Endothelial cell of umbilical vein (primary cell): ENCODE data around the gene TOMM7.

Experiments used
- EZH2 ChIP-seq: IDR thresholded peaks from 2 replicates; pipeline ENCODE4 v1.6.1; 2012; ENCODE audit warnings: borderline replicate concordance, low read depth, mild to moderate bottlenecking, moderate library complexity, low read length, inconsistent platforms; ENCODE audit not compliant: severe bottlenecking
- FOS ChIP-seq: IDR thresholded peaks from 2 replicates; pipeline ENCODE4 v1.6.1; 2011; ENCODE audit warnings: mild to moderate bottlenecking, low read length, moderate library complexity, borderline replicate concordance; ENCODE audit not compliant: insufficient read depth
- GATA2 ChIP-seq: IDR thresholded peaks from 2 replicates; pipeline ENCODE4 v1.7.0; 2011; ENCODE audit warnings: low read depth, mild to moderate bottlenecking, moderate library complexity, mixed read lengths, low read length; ENCODE audit not compliant: insufficient read length, insufficient read depth
- JUN ChIP-seq: IDR thresholded peaks from 2 replicates; pipeline ENCODE4 v1.6.1; 2011; ENCODE audit warnings: borderline replicate concordance, low read depth; ENCODE audit not compliant: insufficient read length, insufficient read depth
- MYC ChIP-seq: IDR thresholded peaks from one replicate; pipeline ENCODE4 v1.6.1; 2011; ENCODE audit warnings: mild to moderate bottlenecking, low read depth, low read length
- POLR2A ChIP-seq: IDR thresholded peaks from 2 replicates; pipeline ENCODE4 v1.6.1; 2012; ENCODE audit warnings: low read depth, mild to moderate bottlenecking, control low read depth, low read length
- POLR2AphosphoS5 ChIP-seq: IDR thresholded peaks from 2 replicates; pipeline ENCODE4 v1.6.1; 2012; ENCODE audit warnings: low read depth, mild to moderate bottlenecking, control low read depth, low read length, moderate library complexity; ENCODE audit not compliant: insufficient read depth
- TF ChIP-seq, protein P1 (sequence below), 2 donors: IDR thresholded peaks; 1 replicate in 1 of 2; 2 replicates in 1 of 2; pipeline ENCODE4 v1.5.1; 2011; ENCODE audit warnings: low read length in 2 of 2, mild to moderate bottlenecking in 2 of 2, moderate library complexity in 2 of 2, control low read depth in 1 of 2, inconsistent platforms in 1 of 2, low read depth in 1 of 2; ENCODE audit not compliant: insufficient read depth in 1 of 2; ENCODE audit errors: extremely low read depth in 1 of 2
- TF ChIP-seq, protein P2 (sequence below): IDR thresholded peaks from 2 replicates; pipeline ENCODE4 v1.6.1; 2011; ENCODE audit not compliant: insufficient read depth, insufficient read length

DNA sequence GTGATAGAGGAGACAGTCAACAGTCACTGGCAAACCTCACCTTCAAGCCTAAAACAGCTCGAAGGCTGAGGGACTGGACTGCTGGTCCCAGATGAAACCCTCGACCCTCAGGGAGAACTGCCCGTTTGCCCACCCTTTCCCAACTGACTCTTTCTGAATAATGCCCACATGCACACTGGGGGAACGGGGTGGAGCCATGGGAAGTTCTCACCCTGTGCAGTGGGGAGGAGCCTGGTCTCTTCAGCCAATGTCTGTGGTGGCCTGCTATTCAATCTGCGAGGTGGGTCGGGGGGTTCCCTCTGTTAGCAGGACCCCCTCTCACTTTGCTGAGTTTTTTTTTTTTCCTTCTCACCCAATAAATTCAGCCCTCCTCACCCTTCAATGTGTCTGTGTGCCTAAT lies 14.5 kb downstream of the TOMM7 start:
- TF ChIP-seq, protein P1, sequence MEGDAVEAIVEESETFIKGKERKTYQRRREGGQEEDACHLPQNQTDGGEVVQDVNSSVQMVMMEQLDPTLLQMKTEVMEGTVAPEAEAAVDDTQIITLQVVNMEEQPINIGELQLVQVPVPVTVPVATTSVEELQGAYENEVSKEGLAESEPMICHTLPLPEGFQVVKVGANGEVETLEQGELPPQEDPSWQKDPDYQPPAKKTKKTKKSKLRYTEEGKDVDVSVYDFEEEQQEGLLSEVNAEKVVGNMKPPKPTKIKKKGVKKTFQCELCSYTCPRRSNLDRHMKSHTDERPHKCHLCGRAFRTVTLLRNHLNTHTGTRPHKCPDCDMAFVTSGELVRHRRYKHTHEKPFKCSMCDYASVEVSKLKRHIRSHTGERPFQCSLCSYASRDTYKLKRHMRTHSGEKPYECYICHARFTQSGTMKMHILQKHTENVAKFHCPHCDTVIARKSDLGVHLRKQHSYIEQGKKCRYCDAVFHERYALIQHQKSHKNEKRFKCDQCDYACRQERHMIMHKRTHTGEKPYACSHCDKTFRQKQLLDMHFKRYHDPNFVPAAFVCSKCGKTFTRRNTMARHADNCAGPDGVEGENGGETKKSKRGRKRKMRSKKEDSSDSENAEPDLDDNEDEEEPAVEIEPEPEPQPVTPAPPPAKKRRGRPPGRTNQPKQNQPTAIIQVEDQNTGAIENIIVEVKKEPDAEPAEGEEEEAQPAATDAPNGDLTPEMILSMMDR (IDR thresholded peaks at IDR 0.05; ENCODE audit: extremely low read depth in 1 of 2, insufficient read depth in 1 of 2, low read depth in 1 of 2, low read length in 2 of 2): no peak
- TF ChIP-seq POLR2A (no peak), EZH2 (no peak), POLR2AphosphoS5 (no peak), MYC (no peak), JUN (no peak), FOS (no peak), GATA2 (no peak)
- TF ChIP-seq, protein P2, sequence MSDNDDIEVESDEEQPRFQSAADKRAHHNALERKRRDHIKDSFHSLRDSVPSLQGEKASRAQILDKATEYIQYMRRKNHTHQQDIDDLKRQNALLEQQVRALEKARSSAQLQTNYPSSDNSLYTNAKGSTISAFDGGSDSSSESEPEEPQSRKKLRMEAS: no peak
